AG09309 (cell line): ENCODE results near the gene INO80C.

ENCODE experiments used
- DNase-seq: peaks from one replicate; pipeline ENCODE4 v3.0.0-alpha.2; 2010; ENCODE audit warnings: low read depth
- H3K4me3 ChIP-seq: 2 replicates; pipeline ENCODE4 v1.5.1; 2011; ENCODE audit warnings: mild to moderate bottlenecking, low read depth, low read length, moderate library complexity; ENCODE audit not compliant: control insufficient read depth
- TF ChIP-seq, protein P1 (sequence below): IDR thresholded peaks from 2 replicates; pipeline ENCODE4 v1.5.1; 2011; ENCODE audit warnings: mild to moderate bottlenecking, low read depth, low read length, inconsistent platforms; ENCODE audit not compliant: insufficient read depth, control insufficient read depth; ENCODE audit errors: missing control alignments

Gene INO80C

GRCh38 chr18:35517715-35518114 is 20.0 kb upstream of the INO80C start:
- no peak for DNase-seq
- TF ChIP-seq, protein P1, sequence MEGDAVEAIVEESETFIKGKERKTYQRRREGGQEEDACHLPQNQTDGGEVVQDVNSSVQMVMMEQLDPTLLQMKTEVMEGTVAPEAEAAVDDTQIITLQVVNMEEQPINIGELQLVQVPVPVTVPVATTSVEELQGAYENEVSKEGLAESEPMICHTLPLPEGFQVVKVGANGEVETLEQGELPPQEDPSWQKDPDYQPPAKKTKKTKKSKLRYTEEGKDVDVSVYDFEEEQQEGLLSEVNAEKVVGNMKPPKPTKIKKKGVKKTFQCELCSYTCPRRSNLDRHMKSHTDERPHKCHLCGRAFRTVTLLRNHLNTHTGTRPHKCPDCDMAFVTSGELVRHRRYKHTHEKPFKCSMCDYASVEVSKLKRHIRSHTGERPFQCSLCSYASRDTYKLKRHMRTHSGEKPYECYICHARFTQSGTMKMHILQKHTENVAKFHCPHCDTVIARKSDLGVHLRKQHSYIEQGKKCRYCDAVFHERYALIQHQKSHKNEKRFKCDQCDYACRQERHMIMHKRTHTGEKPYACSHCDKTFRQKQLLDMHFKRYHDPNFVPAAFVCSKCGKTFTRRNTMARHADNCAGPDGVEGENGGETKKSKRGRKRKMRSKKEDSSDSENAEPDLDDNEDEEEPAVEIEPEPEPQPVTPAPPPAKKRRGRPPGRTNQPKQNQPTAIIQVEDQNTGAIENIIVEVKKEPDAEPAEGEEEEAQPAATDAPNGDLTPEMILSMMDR = no peak
- H3K4me3 ChIP-seq = no peak overlapping the region

- TF ChIP-seq, protein P1 = no peak
- H3K4me3 ChIP-seq = no peak overlapping the region
- DNase-seq = no peak
Measured at GRCh38 chr18:35516789-35517188, 19.0 kb upstream of the INO80C start.

DNA sequence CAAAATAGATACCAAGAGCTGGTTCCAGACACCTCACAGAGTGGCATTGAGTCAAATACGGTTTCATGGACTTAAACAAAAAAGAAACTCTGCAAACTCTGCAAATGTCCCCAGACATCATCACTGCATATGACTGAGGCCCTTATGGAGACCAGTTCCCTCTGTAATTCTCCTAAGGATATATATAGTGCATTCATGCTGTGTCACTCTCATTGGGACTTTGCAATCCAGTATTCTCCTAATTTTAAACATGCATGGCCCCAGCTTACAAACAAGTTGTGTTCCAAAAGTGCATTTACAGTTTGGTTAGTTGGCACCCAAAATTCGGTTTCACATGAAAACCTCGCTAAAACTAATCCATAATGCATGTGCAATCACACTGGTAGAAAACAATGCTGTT is 18.6 kb upstream of the INO80C start:
- TF ChIP-seq, protein P1 = no peak
- no peak overlapping the region for H3K4me3 ChIP-seq
- DNase-seq = no peak

DNA sequence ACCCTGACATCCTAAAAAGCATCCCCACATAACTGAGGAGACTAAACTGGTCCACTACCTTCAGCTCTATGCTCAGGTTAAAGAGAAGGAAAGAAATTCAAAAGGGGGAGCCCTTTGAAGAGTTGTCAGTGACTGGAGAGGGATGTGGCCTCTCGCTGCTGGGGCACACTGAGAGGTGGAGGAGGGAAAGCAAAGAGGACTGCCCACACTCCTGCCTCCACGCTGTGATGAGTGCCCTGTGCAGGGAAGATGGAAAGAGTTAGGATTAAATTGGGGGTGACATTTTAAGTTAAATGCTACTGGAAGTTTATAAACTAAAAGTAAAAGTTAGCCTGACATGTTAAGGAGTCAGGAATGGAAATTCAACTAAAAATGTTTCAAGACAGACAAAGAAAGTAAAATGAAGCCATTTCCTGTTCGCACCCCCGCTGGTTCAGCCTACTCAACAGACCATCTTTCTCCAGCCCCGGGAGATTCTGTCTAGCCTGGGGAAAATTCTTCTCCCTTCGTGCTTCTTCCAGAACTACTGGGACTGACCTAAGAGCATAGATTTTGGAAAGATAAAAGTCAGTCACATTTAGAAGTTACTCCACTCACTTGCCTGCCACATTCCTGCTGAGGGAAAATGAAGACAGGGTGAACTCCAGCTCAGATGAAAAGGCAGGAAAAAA is 17.8 kb upstream of the INO80C start:
- no peak for DNase-seq
- TF ChIP-seq, protein P1 = no peak

DNA sequence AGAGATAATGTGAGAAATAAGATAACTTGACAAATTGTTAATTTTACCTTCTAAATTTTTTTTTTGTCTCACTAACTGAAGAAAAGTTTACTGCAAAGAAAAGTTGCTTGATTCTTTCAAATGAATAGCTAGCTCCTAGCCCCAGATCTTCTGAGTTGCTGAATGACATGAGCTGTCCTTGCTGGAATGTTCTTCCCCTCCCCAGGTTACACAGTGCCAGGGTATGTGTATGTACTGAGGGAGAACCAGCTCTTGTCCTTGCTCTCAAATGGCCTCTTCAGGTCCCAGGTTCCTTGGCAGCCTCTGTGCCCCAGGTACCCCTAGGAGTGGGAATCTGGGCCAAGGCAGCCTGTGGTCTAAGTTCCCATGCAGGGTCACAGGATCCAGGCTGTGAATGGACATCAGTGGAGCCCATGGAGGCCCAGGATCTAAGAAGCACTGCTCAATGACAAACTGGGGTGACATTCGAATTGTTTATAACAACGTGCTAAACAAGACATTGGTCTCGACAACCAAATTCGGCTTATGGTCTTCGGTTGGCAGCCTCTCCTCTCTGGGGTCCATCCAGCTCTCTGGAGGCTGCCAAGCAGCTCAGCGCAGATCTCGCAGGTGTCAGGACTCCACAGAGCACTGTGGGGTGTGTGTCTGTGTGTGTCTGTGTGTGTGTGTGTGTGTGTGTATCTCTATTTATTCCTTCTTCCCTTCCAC is 17.1 kb upstream of the INO80C start:
- TF ChIP-seq, protein P1 = no peak
- DNase-seq = no peak
- H3K4me3 ChIP-seq = no peak overlapping the region

More for the DNA sequence above, 17.8 kb upstream of the INO80C start:
- H3K4me3 ChIP-seq = no peak overlapping the region

- no peak overlapping the region for H3K4me3 ChIP-seq
- TF ChIP-seq, protein P1 = no peak
- no peak for DNase-seq
Measured at GRCh38 chr18:35514283-35514682, 16.5 kb upstream of the INO80C start.
